Activated CD4-positive, CD25-positive, alpha-beta regulatory T cell treated with anti-CD3 and anti-CD28 coated beads, Interleukin-2, amount 50 U/mL, for 24 hours (primary cell): Measurements from ENCODE around the gene ITIH1.
"Not testable (repeated sequence)": the region's sequence is repeated elsewhere in the genome, so short reads cannot be mapped to it uniquely, and the experiment has no call there.

Source experiments
- ATAC-seq, 2 donors: fragments of 150-1000 bp; cut with Tn5 transposase; one replicate each; pipeline ENCODE4 v1.10.0; 2021; ENCODE audit warnings: mild to moderate bottlenecking in 1 of 2, moderate library complexity in 1 of 2

Gene ITIH1

GRCh38 chr3:52777127-52777958 is at the start of gene ITIH1:
Gene ITIH1 (plus strand): TSS chr3:52777599. CDS start chr3:52777616, 17 bp downstream.
- ATAC-seq: no peak

DNA sequence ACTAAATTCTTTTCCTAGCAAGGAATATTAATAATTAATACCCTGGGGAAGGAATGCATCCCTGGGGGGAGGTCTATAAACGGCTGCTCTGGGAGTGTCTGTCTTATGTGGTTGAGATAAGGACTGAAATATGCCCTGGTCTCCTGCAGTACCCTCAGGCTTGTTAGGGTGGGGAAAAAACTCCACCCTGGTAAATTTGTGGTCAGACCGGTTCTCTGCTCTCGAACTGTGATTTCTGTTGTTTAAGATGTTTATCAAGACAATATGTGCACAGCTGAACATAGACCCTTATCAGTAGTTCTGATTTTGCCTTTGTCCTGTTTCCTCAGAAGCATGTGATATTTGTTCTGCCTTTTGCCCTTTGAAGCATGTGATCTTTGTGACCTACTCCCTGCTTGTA is 48.6 kb upstream of the ITIH1 start:
- not testable (repeated sequence) for ATAC-seq

DNA sequence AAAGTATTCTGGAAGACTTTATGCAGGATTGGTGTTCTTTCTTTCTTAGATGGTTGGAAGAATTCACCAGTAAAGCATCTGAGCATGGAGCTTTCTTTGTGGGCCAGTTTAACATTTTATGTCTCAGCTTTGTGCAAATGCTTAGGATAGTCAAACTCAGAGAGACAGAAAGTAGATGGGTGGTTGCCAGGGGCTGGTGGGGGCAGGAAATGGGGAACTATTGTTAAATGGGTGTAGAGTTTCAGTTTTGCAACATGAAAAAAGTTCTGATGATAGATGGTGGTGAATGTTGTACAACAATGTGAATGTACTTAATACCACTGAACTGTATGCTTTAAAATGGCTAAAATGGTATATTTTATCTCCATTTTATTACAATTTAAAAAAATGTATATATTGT is 46.7 kb upstream of the ITIH1 start:
- no peak for ATAC-seq

DNA sequence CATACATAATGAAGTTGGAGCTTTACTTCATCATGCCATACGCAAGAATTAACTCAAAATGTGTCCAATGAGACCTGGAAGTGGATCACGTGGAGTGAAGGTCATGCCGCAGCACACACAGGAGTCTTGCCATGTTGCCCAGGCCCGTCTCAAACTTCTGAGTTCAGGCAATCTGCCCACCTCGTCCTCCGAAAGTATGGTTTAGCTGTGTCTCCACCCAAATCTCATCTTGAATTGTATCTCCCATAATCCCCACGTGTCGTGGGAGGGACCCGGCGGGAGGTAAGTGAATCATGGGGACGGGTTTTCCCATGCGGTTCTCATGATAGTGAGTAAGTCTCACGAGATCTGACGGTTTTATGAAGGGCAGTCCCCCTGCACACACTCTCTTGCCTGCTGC is 45.8 kb upstream of the ITIH1 start:
- ATAC-seq: no peak

GRCh38 chr3:52733256-52733891 is 44.0 kb upstream of the ITIH1 start:
- ATAC-seq: no peak

- ATAC-seq: no peak
These were observed 37.7 kb upstream of the ITIH1 start for GRCh38 chr3:52739730-52740129.

- ATAC-seq: no peak
These were observed 34.9 kb upstream of the ITIH1 start for GRCh38 chr3:52742418-52743041.

DNA sequence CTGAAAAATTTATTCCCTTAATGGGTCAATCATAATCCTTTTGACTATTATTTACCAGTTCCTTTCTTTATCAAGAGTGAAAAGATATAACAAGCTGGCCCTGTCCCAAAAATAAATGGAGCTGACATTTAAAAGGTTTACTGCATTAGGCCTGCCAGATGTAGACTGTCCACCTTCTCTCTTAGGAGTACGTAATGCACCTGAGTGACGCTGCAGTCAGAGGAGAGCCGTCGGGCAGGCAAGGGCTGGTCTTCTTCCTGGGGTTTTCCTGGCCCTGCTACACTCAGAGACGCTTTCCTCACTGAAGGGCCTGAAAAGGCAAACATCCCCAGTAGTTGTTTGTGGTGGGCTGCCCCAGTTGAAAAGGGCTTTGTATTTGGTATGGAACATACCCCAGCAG is 34.2 kb upstream of the ITIH1 start:
- no peak for ATAC-seq

- no peak for ATAC-seq
These were observed 33.7 kb upstream of the ITIH1 start for GRCh38 chr3:52743721-52744120.

- ATAC-seq: no peak
These were observed 25.2 kb upstream of the ITIH1 start for GRCh38 chr3:52752045-52752660.

DNA sequence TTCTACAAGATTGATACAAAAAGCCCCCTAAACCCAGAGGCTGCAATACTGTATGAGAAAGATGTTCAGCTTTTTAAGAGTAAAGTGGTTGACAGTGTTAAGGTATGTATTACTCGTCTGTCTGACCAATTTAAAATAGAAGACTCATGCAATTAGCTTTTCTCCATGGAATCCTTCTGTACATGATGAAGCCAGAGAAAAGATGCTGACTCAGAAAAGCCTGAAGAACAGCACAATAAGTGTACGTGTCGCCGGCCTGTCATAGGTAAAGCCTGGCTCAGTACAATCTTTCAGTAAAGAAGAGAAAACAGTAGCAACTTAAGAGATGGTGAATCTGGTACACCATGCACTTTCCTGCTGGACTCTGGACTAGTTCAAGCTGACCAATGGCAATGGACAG is 23.0 kb upstream of the ITIH1 start:
- no peak for ATAC-seq

DNA sequence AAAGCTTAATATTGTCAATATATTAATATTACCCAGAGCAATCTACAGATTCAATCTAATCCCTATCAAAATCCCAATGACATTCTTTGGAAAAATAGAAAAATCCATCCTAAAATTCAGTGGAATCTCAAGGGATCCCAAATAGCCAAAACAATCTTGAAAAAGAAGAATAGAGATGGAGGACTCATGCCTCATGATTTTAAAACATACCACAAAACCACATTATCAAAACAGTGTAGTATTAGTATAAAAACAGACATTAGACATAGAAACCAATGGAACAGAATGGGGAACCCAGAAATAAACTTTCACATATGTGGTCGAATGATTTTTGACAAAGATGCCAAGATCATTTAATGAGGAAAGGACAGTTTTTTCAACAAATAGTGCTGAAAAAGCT is 21.3 kb upstream of the ITIH1 start:
- no peak for ATAC-seq

GRCh38 chr3:52763466-52763865 is 13.9 kb upstream of the ITIH1 start:
- ATAC-seq: no peak

DNA sequence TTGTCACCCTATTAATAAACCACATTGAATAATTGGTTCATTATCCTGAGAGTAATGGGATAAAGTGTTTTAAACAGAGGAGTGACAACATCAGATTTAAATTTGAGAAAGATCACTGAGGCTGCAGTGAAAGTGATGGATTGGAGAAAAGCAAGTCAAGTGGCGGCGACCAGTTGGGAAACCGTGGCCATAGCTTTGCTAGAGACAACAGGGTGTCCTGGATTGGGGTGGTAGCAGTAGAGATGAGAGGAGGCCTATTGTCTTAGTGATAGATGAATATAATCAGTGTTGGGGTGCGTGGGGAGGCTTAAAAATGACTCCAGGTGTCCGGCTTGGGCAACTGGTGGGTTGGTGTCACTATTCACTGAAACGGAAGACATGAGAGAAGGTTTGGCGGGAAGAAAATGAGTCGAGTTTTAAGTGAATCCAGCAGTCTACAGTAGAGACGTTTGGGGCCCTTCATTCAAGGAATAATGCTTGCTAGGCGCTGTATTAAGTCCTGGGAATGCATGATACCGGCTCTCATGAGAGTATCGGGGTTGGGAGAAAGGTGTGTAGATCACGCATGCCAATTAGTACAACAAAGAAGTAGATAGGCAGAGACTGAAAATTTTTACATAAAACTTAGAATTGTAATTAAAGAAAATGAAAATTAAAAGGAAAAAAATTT is 7.5 kb upstream of the ITIH1 start:
- ATAC-seq: no peak

GRCh38 chr3:52770496-52771333 is 6.7 kb upstream of the ITIH1 start, which contains the start of gene NEK4:
Gene NEK4 (minus strand): TSS chr3:52770940. CDS start chr3:52770746, 194 bp downstream.
- peak; percentile 96 to 97 for ATAC-seq

DNA sequence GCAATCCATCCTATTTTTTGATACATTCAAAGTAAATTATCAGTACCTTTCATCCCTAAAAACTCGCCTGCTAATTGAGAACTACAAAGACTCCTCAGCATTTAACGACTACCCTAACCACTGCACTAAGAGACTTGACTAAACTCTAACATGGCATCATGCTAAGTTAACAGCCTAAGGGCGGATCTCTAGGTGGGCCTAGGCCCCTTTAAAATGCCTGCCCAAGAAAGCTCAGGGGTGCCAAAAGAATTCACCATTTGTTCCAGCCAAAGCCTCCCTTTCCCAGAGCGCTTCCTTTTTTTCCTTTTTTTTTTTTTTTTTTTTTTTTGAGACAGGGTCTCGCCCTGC is 6.1 kb upstream of the ITIH1 start:
- ATAC-seq: no peak

GRCh38 chr3:52771702-52772101 is 5.7 kb upstream of the ITIH1 start:
- no peak for ATAC-seq

GRCh38 chr3:52773361-52774065 is 3.9 kb upstream of the ITIH1 start:
- ATAC-seq: no peak

DNA sequence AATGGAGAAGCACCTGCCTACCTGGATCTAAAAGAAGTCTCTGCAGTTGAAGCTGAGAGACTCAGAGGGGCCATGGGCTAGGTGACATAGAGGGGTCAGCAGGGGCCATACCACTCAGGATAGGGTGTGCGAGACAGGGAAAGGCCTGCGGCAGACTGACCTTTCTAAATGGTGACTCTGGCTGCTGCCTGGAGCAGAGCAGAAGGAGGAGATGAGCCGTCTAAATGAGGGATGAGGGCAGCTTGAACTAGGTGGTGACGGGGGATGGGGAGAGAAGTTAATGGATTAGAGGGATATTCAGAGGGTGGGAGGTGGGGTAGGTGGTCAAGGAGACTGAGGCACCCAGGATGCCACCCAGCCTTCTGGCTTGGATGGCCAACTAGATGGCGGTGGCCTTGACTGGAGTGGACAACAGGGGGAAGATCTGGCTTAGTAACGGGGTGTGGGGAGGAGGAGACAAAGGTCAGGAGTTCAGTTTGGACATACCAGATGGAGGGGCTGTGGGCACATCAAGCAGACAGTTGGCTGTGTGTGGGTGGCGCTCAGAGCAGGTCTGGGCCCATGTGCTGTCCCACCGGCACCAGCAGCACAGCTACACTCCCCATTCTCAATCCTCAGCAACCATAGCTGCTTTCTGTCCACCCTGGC is 3.2 kb upstream of the ITIH1 start:
- ATAC-seq: no peak
